Measurements from ENCODE around the gene DENND4B.

The DENND4B gene

DNA sequence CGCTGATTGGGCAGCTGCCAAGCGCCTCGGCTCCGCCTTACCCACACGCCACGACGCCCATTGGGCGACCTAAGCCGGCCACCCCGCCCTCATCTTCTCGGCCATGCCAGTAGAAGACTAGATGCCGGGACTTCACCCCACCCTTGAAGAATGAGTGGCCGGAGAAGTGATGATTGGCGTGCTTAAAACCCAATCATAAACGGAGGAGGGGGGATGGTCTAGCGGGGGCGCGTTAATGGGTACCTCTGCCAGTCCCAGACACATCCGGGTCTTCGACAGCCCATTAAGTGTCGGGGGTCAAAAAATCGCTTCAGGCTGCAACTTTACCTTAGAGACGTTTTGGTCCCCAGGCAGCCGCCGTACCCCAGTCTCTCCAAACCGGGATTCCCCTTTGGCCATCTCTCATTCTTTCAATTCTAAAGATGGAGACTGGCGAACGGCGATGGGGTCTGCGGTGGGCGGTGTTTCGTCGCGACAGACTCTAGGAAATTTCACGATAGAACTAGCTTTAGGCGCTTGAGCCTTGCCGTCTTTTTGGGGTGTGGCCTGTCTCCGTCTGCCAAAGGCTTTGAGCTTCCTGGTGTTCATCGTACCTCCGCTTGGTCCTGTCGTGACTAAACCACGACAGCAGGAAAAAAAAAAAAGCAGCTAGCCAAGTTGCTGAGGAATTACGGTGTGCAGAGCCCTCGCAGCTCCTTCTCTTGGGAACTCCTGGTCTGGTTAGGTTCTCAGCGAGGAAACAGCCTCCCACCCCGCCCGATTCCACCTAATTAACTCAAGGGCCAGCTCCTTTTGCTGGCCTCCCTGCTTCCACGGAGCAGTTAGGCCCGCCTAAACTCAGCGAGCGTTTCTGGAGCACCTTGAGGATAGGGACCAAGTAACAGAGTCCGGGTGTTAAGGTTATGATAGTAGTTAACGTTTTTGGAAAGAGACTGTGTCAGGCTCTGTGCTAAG lies 23.3 kb downstream of the DENND4B start, which contains the start of gene GATAD2B:
Gene GATAD2B (minus strand): TSS at position 1 of the 954 bp plus-strand sequence. CDS start 94,625 bp downstream, outside the sequence.
- H3K4me3 ChIP-seq (ENCODE audit: low read depth, low read length), result peak within 1 kb of the TSS; percentile 95
- no peaks in the 10 kb centered on the region for H3K27me3 ChIP-seq (ENCODE audit: control insufficient read depth, insufficient read depth, low read length)
- no peak for TF ChIP-seq CTCF (IDR thresholded peaks at IDR 0.05)
- peak within 1 kb of the TSS; percentile 98 for H3K4me2 ChIP-seq (ENCODE audit: low read length)
- H3K79me2 ChIP-seq, result peaks cover 2% of the 10 kb centered on the region
- peak within 1 kb of the TSS; percentile 75 for H3K27ac ChIP-seq
- no peak within 1 kb of the TSS for H3K9ac ChIP-seq
- H3K4me1 ChIP-seq, result peaks cover 6% of the 10 kb centered on the region
- peak within 1 kb of the TSS; percentile 91 for H2AFZ ChIP-seq
- H3K9me3 ChIP-seq (ENCODE audit: control insufficient read depth, low read length), result no peaks in the 10 kb centered on the region
- no peaks in the 10 kb centered on the region for H3K36me3 ChIP-seq (ENCODE audit: control insufficient read depth, insufficient read depth, low read length)

DNA sequence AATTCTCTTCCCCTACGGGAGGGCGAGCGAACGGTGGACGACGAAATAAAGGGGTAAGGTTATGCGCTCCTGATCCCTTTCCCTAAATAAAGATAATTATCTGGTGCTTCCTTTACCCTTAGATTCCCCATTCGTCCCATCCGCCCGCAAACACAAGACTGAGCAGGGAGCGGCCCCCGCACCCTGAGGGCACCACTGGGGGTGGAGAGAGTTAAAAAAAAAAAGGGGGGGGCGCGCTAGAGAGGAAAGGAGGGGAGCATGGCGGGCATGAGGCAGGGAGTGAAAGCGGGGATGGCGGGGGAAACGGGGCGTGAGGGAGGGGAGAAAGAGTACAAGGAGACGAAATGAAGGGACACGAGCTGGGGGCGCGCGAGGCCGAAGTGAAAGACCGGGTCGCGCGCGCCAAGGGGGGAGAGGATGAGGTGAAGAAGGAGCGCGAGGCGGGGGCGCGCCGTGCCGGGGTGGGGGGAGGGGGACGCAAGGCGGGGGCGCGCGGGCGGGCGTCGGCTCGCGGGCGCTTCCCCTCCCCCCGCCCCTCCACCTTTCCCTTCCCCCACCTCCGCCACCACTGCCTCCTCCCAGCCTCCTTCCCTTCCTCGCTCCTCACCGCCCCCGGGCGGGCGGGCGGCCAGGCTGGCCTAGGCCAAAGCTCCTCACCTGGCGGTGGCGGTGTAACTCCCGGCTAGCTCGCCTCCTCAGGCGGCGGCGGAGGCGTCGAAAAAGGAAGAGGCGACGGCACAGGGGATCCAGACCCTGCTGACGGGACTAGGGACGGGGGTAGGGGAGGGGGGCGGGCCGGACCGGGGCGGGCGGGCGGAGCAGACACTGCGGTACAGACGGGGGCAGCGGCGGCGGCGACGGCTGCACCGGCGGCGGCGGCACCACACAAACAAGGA lies 24.2 kb downstream of the DENND4B start:
- Histone ChIP-seq H3K27me3 (ENCODE audit: control insufficient read depth, insufficient read depth, low read length) (no peaks in the 10 kb centered on the region), H3K4me1 (peaks cover 6% of the 10 kb centered on the region), H2AFZ (peak overlapping the region; percentile 76), H3K79me2 (peaks cover 8% of the 10 kb centered on the region), H3K27ac (peak overlapping the region; percentile 66), H3K4me3 (ENCODE audit: low read depth, low read length) (peak overlapping the region; percentile 69), H3K9me3 (ENCODE audit: control insufficient read depth, low read length) (no peaks in the 10 kb centered on the region), H3K4me2 (ENCODE audit: low read length) (peak overlapping the region; percentile 89), H3K36me3 (ENCODE audit: control insufficient read depth, insufficient read depth, low read length) (no peaks in the 10 kb centered on the region), H3K9ac (no peak overlapping the region)
- TF ChIP-seq CTCF (IDR thresholded peaks at IDR 0.05), result no peak

DNA sequence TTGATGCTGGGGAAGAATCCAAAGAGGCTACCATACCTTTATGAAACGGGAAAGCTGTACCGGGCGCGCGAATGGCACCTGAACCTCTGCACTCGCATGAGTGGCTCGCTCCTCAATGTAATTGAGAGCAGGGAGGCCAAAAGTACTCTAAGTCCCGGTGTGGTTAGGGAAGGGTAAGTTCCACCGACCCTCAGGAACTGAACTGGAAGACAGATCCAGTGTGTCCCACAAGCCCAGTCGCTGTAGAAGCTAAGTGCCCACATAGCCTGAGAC lies 24.8 kb downstream of the DENND4B start:
- H3K4me2 ChIP-seq (ENCODE audit: low read length), result peak overlapping the region; percentile 89
- no peaks in the 10 kb centered on the region for H3K27me3 ChIP-seq (ENCODE audit: control insufficient read depth, insufficient read depth, low read length)
- H3K9me3 ChIP-seq (ENCODE audit: control insufficient read depth, low read length), result no peaks in the 10 kb centered on the region
- H3K9ac ChIP-seq, result no peak overlapping the region
- H3K27ac ChIP-seq, result peak overlapping the region; percentile 29
- H3K4me3 ChIP-seq (ENCODE audit: low read depth, low read length), result peak overlapping the region; percentile 69
- H3K4me1 ChIP-seq, result peaks cover 6% of the 10 kb centered on the region
- H3K79me2 ChIP-seq, result peaks cover 13% of the 10 kb centered on the region
- H3K36me3 ChIP-seq (ENCODE audit: control insufficient read depth, insufficient read depth, low read length), result no peaks in the 10 kb centered on the region
- TF ChIP-seq CTCF (IDR thresholded peaks at IDR 0.05), result no peak
- no peak overlapping the region for H2AFZ ChIP-seq

DNA sequence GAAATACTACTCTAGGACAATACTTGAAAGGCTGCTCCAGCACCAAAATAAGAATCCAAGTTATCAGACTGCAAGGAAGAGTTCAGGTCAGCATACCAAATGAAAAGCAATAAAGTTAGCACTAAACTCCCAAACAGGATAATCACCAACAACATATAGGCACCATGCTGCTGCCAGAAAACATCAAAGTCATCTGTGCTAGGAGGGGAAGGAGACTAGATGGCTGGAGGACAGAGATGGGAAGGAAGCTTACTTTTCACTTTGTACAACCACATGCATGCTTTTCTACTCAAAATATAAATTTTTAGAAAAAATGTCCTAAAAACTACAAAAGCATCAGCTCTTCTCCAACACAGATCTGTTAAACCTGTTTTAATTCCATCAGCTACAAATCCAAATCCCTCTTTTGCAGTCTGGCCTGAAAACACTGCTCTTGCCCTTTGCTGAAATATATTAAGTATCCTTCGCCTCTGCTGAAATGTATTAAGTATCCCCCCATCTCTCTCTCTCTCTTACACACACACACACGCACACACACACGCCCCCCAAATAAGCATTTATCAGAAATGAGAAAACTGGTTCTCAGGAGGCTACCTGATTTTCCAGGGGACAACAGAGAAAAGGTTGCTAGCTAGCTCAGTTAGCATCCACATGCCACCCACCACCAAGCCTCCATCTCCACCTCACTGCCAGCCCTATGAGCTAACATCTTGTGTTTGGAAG lies 25.3 kb downstream of the DENND4B start:
- peaks cover 13% of the 10 kb centered on the region for H3K79me2 ChIP-seq
- no peak for TF ChIP-seq CTCF (IDR thresholded peaks at IDR 0.05)
- H3K4me3 ChIP-seq (ENCODE audit: low read depth, low read length), result peak overlapping the region; percentile 69
- no peaks in the 10 kb centered on the region for H3K27me3 ChIP-seq (ENCODE audit: control insufficient read depth, insufficient read depth, low read length)
- no peaks in the 10 kb centered on the region for H3K36me3 ChIP-seq (ENCODE audit: control insufficient read depth, insufficient read depth, low read length)
- no peak overlapping the region for H3K27ac ChIP-seq
- no peak overlapping the region for H3K9ac ChIP-seq
- H3K4me1 ChIP-seq, result peaks cover 6% of the 10 kb centered on the region
- H3K9me3 ChIP-seq (ENCODE audit: control insufficient read depth, low read length), result no peaks in the 10 kb centered on the region
- H3K4me2 ChIP-seq (ENCODE audit: low read length), result peak overlapping the region; percentile 89
- H2AFZ ChIP-seq, result no peak overlapping the region
